Measurements from ENCODE around the gene RASGEF1C.

DNA sequence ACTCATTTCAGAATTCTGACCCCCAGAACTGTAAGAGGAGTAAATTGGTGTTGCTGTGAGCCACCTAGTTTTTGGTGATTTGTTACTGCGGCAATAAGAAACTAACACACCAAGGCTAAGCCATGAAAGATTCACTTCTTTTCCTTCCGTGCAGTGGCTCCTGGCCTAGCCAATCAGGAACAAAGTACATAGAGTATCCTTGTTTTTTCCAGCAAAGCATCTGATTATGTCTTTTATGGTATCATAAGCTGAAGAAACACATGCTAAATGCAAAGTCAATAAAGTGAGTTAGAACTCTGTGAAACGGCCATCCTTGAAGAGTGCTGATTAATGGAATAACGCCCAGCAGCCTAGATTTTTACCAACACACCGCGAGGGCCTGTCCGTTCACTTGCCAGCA lies 148.8 kb downstream of the RASGEF1C start:
- TF ChIP-seq, protein P1, sequence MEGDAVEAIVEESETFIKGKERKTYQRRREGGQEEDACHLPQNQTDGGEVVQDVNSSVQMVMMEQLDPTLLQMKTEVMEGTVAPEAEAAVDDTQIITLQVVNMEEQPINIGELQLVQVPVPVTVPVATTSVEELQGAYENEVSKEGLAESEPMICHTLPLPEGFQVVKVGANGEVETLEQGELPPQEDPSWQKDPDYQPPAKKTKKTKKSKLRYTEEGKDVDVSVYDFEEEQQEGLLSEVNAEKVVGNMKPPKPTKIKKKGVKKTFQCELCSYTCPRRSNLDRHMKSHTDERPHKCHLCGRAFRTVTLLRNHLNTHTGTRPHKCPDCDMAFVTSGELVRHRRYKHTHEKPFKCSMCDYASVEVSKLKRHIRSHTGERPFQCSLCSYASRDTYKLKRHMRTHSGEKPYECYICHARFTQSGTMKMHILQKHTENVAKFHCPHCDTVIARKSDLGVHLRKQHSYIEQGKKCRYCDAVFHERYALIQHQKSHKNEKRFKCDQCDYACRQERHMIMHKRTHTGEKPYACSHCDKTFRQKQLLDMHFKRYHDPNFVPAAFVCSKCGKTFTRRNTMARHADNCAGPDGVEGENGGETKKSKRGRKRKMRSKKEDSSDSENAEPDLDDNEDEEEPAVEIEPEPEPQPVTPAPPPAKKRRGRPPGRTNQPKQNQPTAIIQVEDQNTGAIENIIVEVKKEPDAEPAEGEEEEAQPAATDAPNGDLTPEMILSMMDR (IDR thresholded peaks at IDR 0.05), result no peak
- TF ChIP-seq POLR2A (IDR thresholded peaks at IDR 0.05) (no peak), POLR2AphosphoS5 (IDR thresholded peaks at IDR 0.05) (no peak)
